Small intestine (tissue), 7 donors: ENCODE measurements around the gene TUBA4A. TPM values are rescaled to one million over a fixed set of nuclear protein-coding genes. Genes with fewer than 3 reads are reported as not detected.

Source experiments
- DNase-seq, 2 donors: peaks; one replicate each; pipeline versions ENCODE4 v3.0.0 to v3.0.0-alpha.2; 2013
- FAIRE-seq: peaks from 2 replicates; lab custom pipeline; 2012; peaks lifted over from hg19 to GRCh38; lab: Jason Lieb, UNC
- H3K27ac ChIP-seq, 3 donors: one replicate each; pipeline ENCODE4 v1.5.1; 2013; ENCODE audit warnings: low read length in 2 of 3, mild to moderate bottlenecking in 2 of 3, control low read depth in 1 of 3, inconsistent platforms in 1 of 3, low read depth in 1 of 3, moderate library complexity in 1 of 3
- H3K27me3 ChIP-seq, 3 donors: one replicate each; pipeline ENCODE4 v1.6.1; 2013; ENCODE audit warnings: low read length in 3 of 3, inconsistent platforms in 1 of 3; ENCODE audit not compliant: control insufficient read depth in 3 of 3, insufficient read depth in 3 of 3
- H3K36me3 ChIP-seq, 3 donors: one replicate each; pipeline ENCODE4 v1.6.1; 2013; ENCODE audit warnings: low read length in 3 of 3, inconsistent platforms in 1 of 3, low read depth in 1 of 3, mild to moderate bottlenecking in 1 of 3, moderate library complexity in 1 of 3; ENCODE audit not compliant: control insufficient read depth in 3 of 3, insufficient read depth in 2 of 3
- H3K4me1 ChIP-seq, 3 donors: one replicate each; pipeline ENCODE4 v1.6.1; 2013; ENCODE audit warnings: low read length in 2 of 3, inconsistent platforms in 1 of 3, low read depth in 1 of 3, mild to moderate bottlenecking in 1 of 3, moderate library complexity in 1 of 3; ENCODE audit not compliant: control insufficient read depth in 3 of 3, insufficient read depth in 2 of 3
- H3K4me3 ChIP-seq, 3 donors: one replicate each; pipeline ENCODE4 v1.5.1; 2013; ENCODE audit warnings: low read length in 3 of 3, control low read depth in 1 of 3, inconsistent platforms in 1 of 3, low read depth in 1 of 3, mild to moderate bottlenecking in 1 of 3, moderate library complexity in 1 of 3
- H3K9me3 ChIP-seq, 2 donors: one replicate each; pipeline ENCODE4 v1.6.1; 2013; ENCODE audit warnings: low read depth in 1 of 2, low read length in 1 of 2; ENCODE audit not compliant: control insufficient read depth in 2 of 2, insufficient read depth in 1 of 2
- WGBS, 3 donors: extraction: QIAGEN DNeasy Blood & Tissue Kit; methylation state at CpG; one replicate each; pipeline ENCODE4 v1.1.7; 2013; 5-methylcytosine and 5-hydroxymethylcytosine counted together
- polyA plus RNA-seq, 4 donors: library from polyadenylated mRNA; stranded (reverse) in 3 of 4; unstranded in 1 of 4; fragments of 200-250 nt in 3 of 4; fragments of 120-200 nt in 1 of 4; gene quantifications; one replicate each; pipeline versions ENCODE4 v1.2.1 to v1.2.3, GENCODE V29; 2013
- donor health status: healthy with polysubstance abuse.
- donor health status: control.
- donor health status: control.
- donor health status: Bipolar disorder and iron deficiency.
- donor health status: healthy.

Gene TUBA4A
- polyA plus RNA-seq, 4 donors, result 42.1 to 62.0 (median 49.8) TPM

- no peak for FAIRE-seq
- no peak for DNase-seq
- Histone ChIP-seq H3K4me1 (peaks cover 0 to 6% (median 0%) of the 10 kb centered on the region in 3 donors), H3K27me3 (peaks cover 0 to 32% (median 7%) of the 10 kb centered on the region in 3 donors), H3K27ac (no peak overlapping the region), H3K4me3 (no peak overlapping the region), H3K36me3 (no peaks in the 10 kb centered on the region), H3K9me3 (no peaks in the 10 kb centered on the region)
- WGBS, 3 donors, result 67 to 84% (median 79%) methylated on average over 24 to 25 of the region's 25 CpGs
Observed at GRCh38 chr2:219296631-219297391, 43.1 kb upstream of the TUBA4A start.

GRCh38 chr2:219296142-219296541, 42.4 kb upstream of the TUBA4A start:
- WGBS, 3 donors, result 86 to 92% (median 89%) methylated on average over 14 of the region's 14 CpGs
- no peaks in the 10 kb centered on the region for H3K36me3 ChIP-seq
- H3K9me3 ChIP-seq, result no peaks in the 10 kb centered on the region
- H3K27me3 ChIP-seq, result peaks cover 0 to 26% (median 7%) of the 10 kb centered on the region in 3 donors
- no peak overlapping the region for H3K27ac ChIP-seq
- FAIRE-seq (no peak), DNase-seq (no peak)
- no peak overlapping the region for H3K4me3 ChIP-seq
- H3K4me1 ChIP-seq, result peaks cover 0 to 6% (median 0%) of the 10 kb centered on the region in 3 donors

- DNase-seq (peak; percentile 86 to 96), FAIRE-seq (no peak)
- Histone ChIP-seq H3K27ac (peak overlapping the region in 2 of 3 donors; percentile 13 to 44), H3K4me3 (peak overlapping the region in 2 of 3 donors; percentile 46 to 55), H3K4me1 (peaks cover 0 to 6% (median 0%) of the 10 kb centered on the region in 3 donors), H3K36me3 (no peaks in the 10 kb centered on the region), H3K27me3 (peaks cover 0 to 11% (median 2%) of the 10 kb centered on the region in 3 donors), H3K9me3 (no peaks in the 10 kb centered on the region)
- 7 to 12% (median 8%) methylated on average over 54 to 67 of the region's 67 CpGs for WGBS, 3 donors
Observed at GRCh38 chr2:219294356-219295351, 40.9 kb upstream of the TUBA4A start.

GRCh38 chr2:219293736-219294231, 40.1 kb upstream of the TUBA4A start:
- no peak for FAIRE-seq
- no peak overlapping the region for H3K27ac ChIP-seq
- 80 to 92% (median 86%) methylated on average over 5 of the region's 5 CpGs for WGBS, 3 donors

GRCh38 chr2:219292616-219293015, 38.9 kb upstream of the TUBA4A start:
- FAIRE-seq, result no peak
- no peak for DNase-seq
- peaks cover 0 to 6% (median 0%) of the 10 kb centered on the region in 3 donors for H3K27me3 ChIP-seq
- H3K4me1 ChIP-seq, result peaks cover 0 to 6% (median 0%) of the 10 kb centered on the region in 3 donors
- H3K4me3 ChIP-seq, result no peak overlapping the region
- no peaks in the 10 kb centered on the region for H3K36me3 ChIP-seq
- H3K27ac ChIP-seq, result no peak overlapping the region
- H3K9me3 ChIP-seq, result no peaks in the 10 kb centered on the region
- 82 to 89% (median 85%) methylated on average over 9 of the region's 9 CpGs for WGBS, 3 donors

More at GRCh38 chr2:219293736-219294231, 40.1 kb upstream of the TUBA4A start:
- Histone ChIP-seq H3K27me3 (peaks cover 0 to 6% (median 0%) of the 10 kb centered on the region in 3 donors), H3K36me3 (no peaks in the 10 kb centered on the region), H3K9me3 (no peaks in the 10 kb centered on the region), H3K4me1 (peaks cover 0 to 6% (median 0%) of the 10 kb centered on the region in 3 donors), H3K4me3 (no peak overlapping the region)
- DNase-seq, result no peak

- Histone ChIP-seq H3K27ac (no peak overlapping the region), H3K4me1 (peaks cover 0 to 6% (median 0%) of the 10 kb centered on the region in 3 donors), H3K9me3 (no peaks in the 10 kb centered on the region), H3K27me3 (peaks cover 0 to 6% (median 0%) of the 10 kb centered on the region in 3 donors), H3K36me3 (no peaks in the 10 kb centered on the region), H3K4me3 (no peak overlapping the region)
- FAIRE-seq (no peak), DNase-seq (no peak)
- WGBS, 3 donors, result 67 to 76% (median 69%) methylated on average over 4 of the region's 4 CpGs
Observed at GRCh38 chr2:219291910-219292490, 38.3 kb upstream of the TUBA4A start.

GRCh38 chr2:219291394-219291793, 37.7 kb upstream of the TUBA4A start:
- H3K4me1 ChIP-seq, result peaks cover 0 to 6% (median 0%) of the 10 kb centered on the region in 3 donors
- WGBS, 3 donors, result 78 to 86% (median 79%) methylated on average over 6 to 7 of the region's 7 CpGs

More at GRCh38 chr2:219291394-219291793, 37.7 kb upstream of the TUBA4A start:
- DNase-seq (no peak), FAIRE-seq (no peak)
- Histone ChIP-seq H3K27me3 (peaks cover 0 to 2% (median 0%) of the 10 kb centered on the region in 3 donors), H3K4me3 (no peak overlapping the region), H3K36me3 (peaks cover 0 to 5% (median 2%) of the 10 kb centered on the region in 3 donors), H3K27ac (no peak overlapping the region), H3K9me3 (no peaks in the 10 kb centered on the region)
